OCI-LY1 (cell line): ENCODE measurements around the gene WLS.

Experiments used
- CTCF ChIP-seq: fragments of 200-600 bp; sonication (generic), shearing (Covaris generic); IDR thresholded peaks from 2 replicates; pipeline ENCODE4 v1.5.1; 2017; ENCODE audit warnings: mild to moderate bottlenecking, antibody characterized with exemption, low read length, moderate library complexity, mixed read lengths
- EZH2 ChIP-seq: fragments of 200-600 bp; sonication (generic), shearing (Covaris generic); IDR thresholded peaks from 2 replicates; pipeline ENCODE4 v1.8.0; 2017; ENCODE audit warnings: borderline replicate concordance, mixed run types, mild to moderate bottlenecking, antibody characterized with exemption, low read length, moderate library complexity, mixed read lengths

- TF ChIP-seq CTCF (no peak), EZH2 (no peak)
Measured at GRCh38 chr1:68205794-68206358, 26.4 kb downstream of the WLS start.
